Gastrocnemius medialis (tissue), 4 donors: ENCODE data around the gene STYX. TPM values are rescaled to one million over a fixed set of nuclear protein-coding genes. Genes with fewer than 3 reads are reported as not detected.
A peak's percentile ranks its signal among the peaks of the same experiment; 100 is the strongest.

Experiments
- ATAC-seq, 2 donors: fragments of 150-250 bp; one replicate each; pipeline ENCODE4 v1.9.1; 2016
- DNase-seq, 2 donors: peaks; one replicate each; pipeline ENCODE4 v3.0.0-alpha.2; 2019
- H3K27ac ChIP-seq, 4 donors: fragments of 200-600 bp; sonication (generic); 1 replicate in 1 of 4; 2 replicates in 3 of 4; pipeline ENCODE4 v1.5.1; 2016 to 2018; ENCODE audit warnings: mild to moderate bottlenecking in 2 of 4, moderate library complexity in 1 of 4
- H3K27me3 ChIP-seq, 3 donors: fragments of 200-600 bp; sonication (generic) in 2 of 3; 1 replicate in 1 of 3; 2 replicates in 2 of 3; pipeline versions ENCODE4 v1.5.1 to v1.6.0; 2016 to 2019; ENCODE audit warnings: mild to moderate bottlenecking in 1 of 3, moderate library complexity in 1 of 3
- H3K36me3 ChIP-seq, 2 donors: fragments of 200-600 bp; sonication (generic) in 1 of 2; one replicate each; pipeline ENCODE4 v1.5.1; 2017 to 2018
- H3K4me1 ChIP-seq, 2 donors: fragments of 200-600 bp; sonication (generic) in 1 of 2; one replicate each; pipeline ENCODE4 v1.5.1; 2016 to 2017; ENCODE audit warnings: mild to moderate bottlenecking in 2 of 2
- H3K4me3 ChIP-seq, 4 donors: fragments of 200-600 bp; sonication (generic) in 3 of 4; 1 replicate in 1 of 4; 2 replicates in 3 of 4; pipeline ENCODE4 v1.5.1; 2016 to 2019; ENCODE audit warnings: mild to moderate bottlenecking in 2 of 4
- H3K9me3 ChIP-seq, 3 donors: fragments of 200-600 bp; sonication (generic) in 2 of 3; 1 replicate in 1 of 3; 2 replicates in 2 of 3; pipeline ENCODE4 v1.5.1; 2016 to 2019
- CTCF ChIP-seq, 5 experiments: fragments of 450-650 bp in 3 of 5; fragments of 200-600 bp in 2 of 5; sonication (generic) in 2 of 5; IDR thresholded peaks in 4 of 5; conservative IDR thresholded peaks in 1 of 5; 1 replicate in 4 of 5; 2 replicates in 1 of 5; pipeline ENCODE4 v1.5.1; 2016 to 2019; ENCODE audit warnings: antibody characterized with exemption in 5 of 5, mild to moderate bottlenecking in 3 of 5, moderate library complexity in 3 of 5
- POLR2A ChIP-seq, 2 donors: fragments of 450-650 bp; IDR thresholded peaks; one replicate each; pipeline ENCODE4 v1.6.1; 2017; ENCODE audit warnings: antibody characterized with exemption in 2 of 2, mild to moderate bottlenecking in 2 of 2, moderate library complexity in 2 of 2
- in situ Hi-C, 4 donors: fragments of 200-750 bp; cut with MboI; loops; one replicate each; pipeline versions ENCODE4 v1.15.0 to v1.8.0; 2017; ENCODE audit warnings: low sequenced_read_pairs in 4 of 4
- intact Hi-C: fragments of 100-400 bp; cut with DNase I; formaldehyde crosslinking; loops from one replicate; pipeline ENCODE4 v1.15.1; 2023; ENCODE audit warnings: low total_unique reads
- total RNA-seq, 4 donors: library from RNA; depleted of rRNA; stranded (reverse); fragments of >200 nt; gene quantifications; one replicate each; pipeline versions ENCODE4 v1.1.0 to v1.2.3, GENCODE V29; 2016

Gene STYX
- total RNA-seq, result 10 to 100 TPM; 17.1 to 30.7 (median 20.3) TPM

GRCh38 chr14:52729925-52730708 is at the start of gene STYX:
Gene STYX (plus strand): TSS chr14:52730166. CDS start chr14:52730475, 309 bp downstream.
- ATAC-seq, result peak; percentile 95 to 97
- peaks cover 11 to 13% of the 10 kb centered on the region in 2 donors for H3K4me1 ChIP-seq
- peak within 1 kb of the TSS; percentile 72 to 99 (median 92) for H3K4me3 ChIP-seq
- in situ Hi-C loops (loop anchor here in 1 of 4 donors (10.0 kb wide), 1 partner anchor 55 kb away; no protein-coding TSS in a partner anchor), intact Hi-C loops (loop anchor here (1.0 to 2.0 kb wide), 4 partner anchors 23 to 178 kb away; partner anchors contain the start of genes ERO1A, GNPNAT1, GPR137C and PSMC6)
- H3K27ac ChIP-seq, result peak within 1 kb of the TSS; percentile 90 to 98 (median 94)
- DNase-seq, result peak; percentile 98
- H3K36me3 ChIP-seq, result peaks cover 0 to 44% of the 10 kb centered on the region in 2 donors
- H3K27me3 ChIP-seq, result no peaks in the 10 kb centered on the region
- TF ChIP-seq CTCF (IDR thresholded peaks at IDR 0.05 in 4 of 5, conservative IDR thresholded peaks at IDR 0.05 in 1 of 5) (peak in 3 of 5 experiments; percentile 17 to 51 (median 47)), POLR2A (IDR thresholded peaks at IDR 0.05) (peak; percentile 80 to 93)
- no peaks in the 10 kb centered on the region for H3K9me3 ChIP-seq

GRCh38 chr14:52683985-52684520 is 45.9 kb upstream of the STYX start:
- Histone ChIP-seq H3K4me1 (no peaks in the 10 kb centered on the region), H3K4me3 (no peak overlapping the region), H3K9me3 (no peaks in the 10 kb centered on the region), H3K27me3 (no peaks in the 10 kb centered on the region), H3K36me3 (peaks cover 0 to 6% of the 10 kb centered on the region in 2 donors), H3K27ac (no peak overlapping the region)
- no peak for ATAC-seq
- no peak for TF ChIP-seq POLR2A (IDR thresholded peaks at IDR 0.05)
- no peak for TF ChIP-seq CTCF (IDR thresholded peaks at IDR 0.05 in 4 of 5, conservative IDR thresholded peaks at IDR 0.05 in 1 of 5)
- no peak for DNase-seq
- intact Hi-C loops, result no loop called here
- in situ Hi-C loops, result loop anchor here in 1 of 4 donors (10.0 kb wide), 1 partner anchor 129 kb away; the partner anchor contains the start of genes GPR137C and TXNDC16

- intact Hi-C loops (no loop called here), in situ Hi-C loops (loop anchor here in 1 of 4 donors (10.0 kb wide), 1 partner anchor 131 kb away; the partner anchor contains the start of genes GPR137C and TXNDC16)
- no peaks in the 10 kb centered on the region for H3K9me3 ChIP-seq
- H3K36me3 ChIP-seq, result no peaks in the 10 kb centered on the region
- ATAC-seq (no peak), DNase-seq (no peak)
- TF ChIP-seq CTCF (IDR thresholded peaks at IDR 0.05 in 4 of 5, conservative IDR thresholded peaks at IDR 0.05 in 1 of 5), result no peak
- no peak for TF ChIP-seq POLR2A (IDR thresholded peaks at IDR 0.05)
- no peak overlapping the region for H3K4me3 ChIP-seq
- no peaks in the 10 kb centered on the region for H3K4me1 ChIP-seq
- no peak overlapping the region for H3K27ac ChIP-seq
- no peaks in the 10 kb centered on the region for H3K27me3 ChIP-seq
Observed at GRCh38 chr14:52686176-52686575, 43.8 kb upstream of the STYX start.

GRCh38 chr14:52690983-52691760 is 38.8 kb upstream of the STYX start:
- DNase-seq, result no peak
- H3K4me3 ChIP-seq, result no peak overlapping the region
- no peak for TF ChIP-seq POLR2A (IDR thresholded peaks at IDR 0.05)
- TF ChIP-seq CTCF (IDR thresholded peaks at IDR 0.05 in 4 of 5, conservative IDR thresholded peaks at IDR 0.05 in 1 of 5), result no peak
- peaks cover 7 to 19% of the 10 kb centered on the region in 2 donors for H3K4me1 ChIP-seq
- in situ Hi-C loops, result loop anchor here in 2 of 4 donors (10.0 kb wide), 2 partner anchors 136 to 264 kb away; partner anchors contain the start of genes FERMT2 (in 1 of the 2), GPR137C (in 1 of the 2) and TXNDC16 (in 1 of the 2)
- no peaks in the 10 kb centered on the region for H3K36me3 ChIP-seq
- no peak for ATAC-seq
- no peaks in the 10 kb centered on the region for H3K27me3 ChIP-seq
- H3K9me3 ChIP-seq, result no peaks in the 10 kb centered on the region
- intact Hi-C loops, result no loop called here
- H3K27ac ChIP-seq, result no peak overlapping the region
